HEK293 (cell line): ENCODE measurements around the gene PTPN4.

Source experiments
- CTCF ChIA-PET: fragments of 350-600 bp; formaldehyde crosslinking; extraction: SDS; loops from one replicate; lab custom pipeline; 2021; ENCODE audit warnings: antibody characterized with exemption; lab: Yijun Ruan, JAX
- POLR2A ChIA-PET: fragments of 300-600 bp; formaldehyde crosslinking; extraction: SDS; loops from one replicate; lab custom pipeline; 2020; ENCODE audit warnings: antibody characterized with exemption, inconsistent platforms; lab: Yijun Ruan, JAX
- H3K27ac ChIP-seq: fragments of 200-500 bp; sonication (Bioruptor generic); 2 replicates; pipeline ENCODE4 v1.5.1; 2014; ENCODE audit warnings: low read depth, low read length, control low read depth, inconsistent platforms; ENCODE audit errors: extremely low read depth
- H3K36me3 ChIP-seq, 2 experiments: fragments of 200-500 bp in 1 of 2; sonication (Bioruptor generic) in 1 of 2; 1 replicate in 1 of 2; 2 replicates in 1 of 2; pipeline ENCODE4 v1.5.1; 2014 to 2017; ENCODE audit warnings: inconsistent platforms in 2 of 2, low read length in 2 of 2; ENCODE audit not compliant: control insufficient read depth in 2 of 2, insufficient read depth in 1 of 2
- H3K4me1 ChIP-seq: fragments of 200-500 bp; sonication (Bioruptor generic); 2 replicates; pipeline ENCODE4 v1.5.1; 2014; ENCODE audit warnings: mild to moderate bottlenecking, low read length, inconsistent platforms; ENCODE audit not compliant: control insufficient read depth, insufficient read depth
- H3K4me3 ChIP-seq: 2 replicates; pipeline ENCODE4 v1.5.1; 2011; ENCODE audit warnings: low read depth, mild to moderate bottlenecking, control low read depth, low read length, moderate library complexity
- H3K9me3 ChIP-seq: fragments of 200-500 bp; sonication (Bioruptor generic); 2 replicates; pipeline ENCODE4 v1.5.1; 2014; ENCODE audit warnings: low read depth, low read length, inconsistent platforms; ENCODE audit not compliant: control insufficient read depth, insufficient read depth
- ZNF174 ChIP-seq: fragments of 450-650 bp; formaldehyde crosslinking; IDR thresholded peaks from 2 replicates; pipeline ENCODE4 v1.5.0; 2017; ENCODE audit warnings: missing biosample characterization, mild to moderate bottlenecking, missing genetic modification characterization
- ZNF239 ChIP-seq: fragments of 450-650 bp; formaldehyde crosslinking; IDR thresholded peaks from 2 replicates; pipeline ENCODE4 v1.5.1; 2016; ENCODE audit warnings: missing biosample characterization, missing genetic modification characterization
- ZNF266 ChIP-seq: fragments of 450-650 bp; formaldehyde crosslinking; IDR thresholded peaks from 2 replicates; pipeline ENCODE4 v1.5.1; 2016; ENCODE audit warnings: missing biosample characterization, missing genetic modification characterization, low read depth
- ZNF558 ChIP-seq: fragments of 450-650 bp; formaldehyde crosslinking; IDR thresholded peaks from 2 replicates; pipeline ENCODE4 v1.5.1; 2016; ENCODE audit warnings: missing biosample characterization, missing genetic modification characterization
- ZNF600 ChIP-seq: fragments of 450-650 bp; formaldehyde crosslinking; IDR thresholded peaks from 2 replicates; pipeline ENCODE4 v1.5.1; 2016; ENCODE audit warnings: missing biosample characterization, missing genetic modification characterization
- TF ChIP-seq, protein P1 (sequence below): fragments of 450-650 bp; formaldehyde crosslinking; IDR thresholded peaks from 2 replicates; pipeline ENCODE4 v1.5.1; 2017; ENCODE audit warnings: missing biosample characterization, missing genetic modification characterization
- TF ChIP-seq, protein P2 (sequence below): fragments of 450-650 bp; formaldehyde crosslinking; IDR thresholded peaks from 2 replicates; pipeline ENCODE4 v1.5.1; 2017; ENCODE audit warnings: missing biosample characterization, missing genetic modification characterization
- TF ChIP-seq, protein P3 (sequence below): fragments of 450-650 bp; formaldehyde crosslinking; IDR thresholded peaks from 2 replicates; pipeline ENCODE4 v1.5.1; 2016; ENCODE audit warnings: missing biosample characterization, missing genetic modification characterization
- TF ChIP-seq, protein P4 (sequence below): fragments of 450-650 bp; formaldehyde crosslinking; IDR thresholded peaks from 2 replicates; pipeline ENCODE4 v1.5.1; 2017; ENCODE audit warnings: missing biosample characterization, missing genetic modification characterization
- TF ChIP-seq, protein P5 (sequence below): fragments of 450-650 bp; IDR thresholded peaks from 2 replicates; pipeline ENCODE4 v1.5.1; 2018; ENCODE audit warnings: missing biosample characterization, missing genetic modification characterization

Gene PTPN4

DNA sequence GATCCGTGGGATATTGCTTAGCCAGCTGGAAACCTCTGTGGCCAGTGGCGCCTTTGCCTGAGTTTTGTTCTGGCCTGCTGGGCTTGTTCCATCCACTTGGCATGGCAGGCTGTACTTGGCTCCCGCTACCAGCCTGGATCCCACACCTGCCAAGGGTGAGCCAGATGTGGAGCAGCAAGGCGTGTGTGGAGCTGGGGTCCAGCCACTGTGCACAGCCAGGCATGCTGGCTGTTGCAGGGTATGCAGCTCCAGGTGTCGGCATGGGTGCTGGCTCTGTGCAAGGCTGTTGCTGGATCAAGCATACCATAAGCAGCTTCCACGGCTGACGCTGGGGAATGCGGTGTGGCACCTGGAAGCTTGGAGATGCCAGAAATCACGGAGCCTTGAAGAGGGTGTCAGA, 34.5 kb downstream of the PTPN4 start:
- Histone ChIP-seq H3K4me1 (no peaks in the 10 kb centered on the region), H3K27ac (no peak overlapping the region), H3K4me3 (no peak overlapping the region), H3K36me3 (peaks cover 0 to 6% of the 10 kb centered on the region in 2 experiments; a peak in 1 of 3 replicates), H3K9me3 (no peaks in the 10 kb centered on the region)
- POLR2A ChIA-PET: no interaction called here
- TF ChIP-seq, protein P1, sequence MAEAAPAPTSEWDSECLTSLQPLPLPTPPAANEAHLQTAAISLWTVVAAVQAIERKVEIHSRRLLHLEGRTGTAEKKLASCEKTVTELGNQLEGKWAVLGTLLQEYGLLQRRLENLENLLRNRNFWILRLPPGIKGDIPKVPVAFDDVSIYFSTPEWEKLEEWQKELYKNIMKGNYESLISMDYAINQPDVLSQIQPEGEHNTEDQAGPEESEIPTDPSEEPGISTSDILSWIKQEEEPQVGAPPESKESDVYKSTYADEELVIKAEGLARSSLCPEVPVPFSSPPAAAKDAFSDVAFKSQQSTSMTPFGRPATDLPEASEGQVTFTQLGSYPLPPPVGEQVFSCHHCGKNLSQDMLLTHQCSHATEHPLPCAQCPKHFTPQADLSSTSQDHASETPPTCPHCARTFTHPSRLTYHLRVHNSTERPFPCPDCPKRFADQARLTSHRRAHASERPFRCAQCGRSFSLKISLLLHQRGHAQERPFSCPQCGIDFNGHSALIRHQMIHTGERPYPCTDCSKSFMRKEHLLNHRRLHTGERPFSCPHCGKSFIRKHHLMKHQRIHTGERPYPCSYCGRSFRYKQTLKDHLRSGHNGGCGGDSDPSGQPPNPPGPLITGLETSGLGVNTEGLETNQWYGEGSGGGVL (tag by site-specific recombination): no peak
- TF ChIP-seq ZNF558 (tag by site-specific recombination) (0 out of 2 replicates have a peak, but pooled peaks have one; percentile 23), ZNF174 (tag by site-specific recombination) (no peak), ZNF266 (tag by site-specific recombination) (no peak)
- TF ChIP-seq, protein P2, sequence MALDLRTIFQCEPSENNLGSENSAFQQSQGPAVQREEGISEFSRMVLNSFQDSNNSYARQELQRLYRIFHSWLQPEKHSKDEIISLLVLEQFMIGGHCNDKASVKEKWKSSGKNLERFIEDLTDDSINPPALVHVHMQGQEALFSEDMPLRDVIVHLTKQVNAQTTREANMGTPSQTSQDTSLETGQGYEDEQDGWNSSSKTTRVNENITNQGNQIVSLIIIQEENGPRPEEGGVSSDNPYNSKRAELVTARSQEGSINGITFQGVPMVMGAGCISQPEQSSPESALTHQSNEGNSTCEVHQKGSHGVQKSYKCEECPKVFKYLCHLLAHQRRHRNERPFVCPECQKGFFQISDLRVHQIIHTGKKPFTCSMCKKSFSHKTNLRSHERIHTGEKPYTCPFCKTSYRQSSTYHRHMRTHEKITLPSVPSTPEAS (tag by site-specific recombination): no peak
- TF ChIP-seq, protein P3, sequence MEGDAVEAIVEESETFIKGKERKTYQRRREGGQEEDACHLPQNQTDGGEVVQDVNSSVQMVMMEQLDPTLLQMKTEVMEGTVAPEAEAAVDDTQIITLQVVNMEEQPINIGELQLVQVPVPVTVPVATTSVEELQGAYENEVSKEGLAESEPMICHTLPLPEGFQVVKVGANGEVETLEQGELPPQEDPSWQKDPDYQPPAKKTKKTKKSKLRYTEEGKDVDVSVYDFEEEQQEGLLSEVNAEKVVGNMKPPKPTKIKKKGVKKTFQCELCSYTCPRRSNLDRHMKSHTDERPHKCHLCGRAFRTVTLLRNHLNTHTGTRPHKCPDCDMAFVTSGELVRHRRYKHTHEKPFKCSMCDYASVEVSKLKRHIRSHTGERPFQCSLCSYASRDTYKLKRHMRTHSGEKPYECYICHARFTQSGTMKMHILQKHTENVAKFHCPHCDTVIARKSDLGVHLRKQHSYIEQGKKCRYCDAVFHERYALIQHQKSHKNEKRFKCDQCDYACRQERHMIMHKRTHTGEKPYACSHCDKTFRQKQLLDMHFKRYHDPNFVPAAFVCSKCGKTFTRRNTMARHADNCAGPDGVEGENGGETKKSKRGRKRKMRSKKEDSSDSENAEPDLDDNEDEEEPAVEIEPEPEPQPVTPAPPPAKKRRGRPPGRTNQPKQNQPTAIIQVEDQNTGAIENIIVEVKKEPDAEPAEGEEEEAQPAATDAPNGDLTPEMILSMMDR (tag by site-specific recombination): no peak
- CTCF ChIA-PET: no interaction called here

DNA sequence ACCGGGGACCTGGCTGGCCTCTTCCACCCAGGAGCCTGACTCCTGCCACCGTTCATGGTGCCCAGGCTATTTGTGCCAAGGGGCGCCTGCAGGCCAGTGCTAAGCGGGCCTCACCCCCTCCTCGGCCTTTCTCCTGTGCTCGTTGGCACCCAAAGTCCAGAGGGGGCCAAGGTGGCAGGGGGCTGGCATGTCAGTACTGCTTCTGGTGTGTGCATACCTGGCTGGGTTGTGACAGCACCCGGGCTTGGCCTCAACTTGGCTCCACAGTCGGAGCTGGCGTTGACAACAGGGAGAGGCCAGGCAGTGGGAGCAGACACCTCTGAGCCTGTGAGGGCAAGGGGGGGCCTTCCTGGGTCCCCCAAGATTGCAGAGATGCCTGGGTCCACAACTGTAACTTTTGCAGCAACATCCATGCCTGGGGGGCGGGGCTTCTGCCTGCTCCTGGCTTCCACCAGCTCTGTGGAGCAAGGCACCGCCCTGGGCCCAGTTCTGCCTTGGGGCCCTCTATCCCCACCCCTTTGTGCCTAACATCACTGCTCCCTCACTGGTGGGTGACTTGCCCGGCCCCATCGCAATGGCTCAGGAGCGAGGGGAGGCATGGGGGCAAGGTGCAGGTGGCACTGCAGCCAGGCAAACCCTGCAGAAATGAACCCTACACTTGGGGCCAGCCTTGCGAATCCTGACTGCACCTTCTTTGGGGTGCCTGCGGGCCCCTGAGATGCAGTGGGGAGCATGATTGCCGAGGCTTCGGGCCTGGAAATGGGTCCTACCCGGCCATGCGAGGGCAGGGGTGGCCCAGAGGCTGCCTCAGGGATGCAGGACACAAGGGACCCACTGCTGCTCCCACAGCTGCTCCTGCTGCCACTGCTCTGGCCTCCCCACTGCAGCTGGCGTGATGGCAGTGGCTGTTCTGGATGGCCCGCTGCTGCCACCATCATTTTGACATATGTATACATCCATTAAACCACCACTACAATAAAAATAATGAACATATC, 35.9 kb downstream of the PTPN4 start:
- ChIA-PET CTCF (no interaction called here), POLR2A (no interaction called here)
- Histone ChIP-seq H3K27ac (no peak overlapping the region), H3K4me3 (no peak overlapping the region), H3K9me3 (no peaks in the 10 kb centered on the region), H3K36me3 (peaks cover 0 to 6% of the 10 kb centered on the region in 2 experiments; a peak in 1 of 3 replicates), H3K4me1 (no peaks in the 10 kb centered on the region)
- TF ChIP-seq, protein P4, sequence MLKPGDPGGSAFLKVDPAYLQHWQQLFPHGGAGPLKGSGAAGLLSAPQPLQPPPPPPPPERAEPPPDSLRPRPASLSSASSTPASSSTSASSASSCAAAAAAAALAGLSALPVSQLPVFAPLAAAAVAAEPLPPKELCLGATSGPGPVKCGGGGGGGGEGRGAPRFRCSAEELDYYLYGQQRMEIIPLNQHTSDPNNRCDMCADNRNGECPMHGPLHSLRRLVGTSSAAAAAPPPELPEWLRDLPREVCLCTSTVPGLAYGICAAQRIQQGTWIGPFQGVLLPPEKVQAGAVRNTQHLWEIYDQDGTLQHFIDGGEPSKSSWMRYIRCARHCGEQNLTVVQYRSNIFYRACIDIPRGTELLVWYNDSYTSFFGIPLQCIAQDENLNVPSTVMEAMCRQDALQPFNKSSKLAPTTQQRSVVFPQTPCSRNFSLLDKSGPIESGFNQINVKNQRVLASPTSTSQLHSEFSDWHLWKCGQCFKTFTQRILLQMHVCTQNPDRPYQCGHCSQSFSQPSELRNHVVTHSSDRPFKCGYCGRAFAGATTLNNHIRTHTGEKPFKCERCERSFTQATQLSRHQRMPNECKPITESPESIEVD: no peak
- 0 out of 2 replicates have a peak, but pooled peaks have one; percentile 13 for TF ChIP-seq ZNF600

DNA sequence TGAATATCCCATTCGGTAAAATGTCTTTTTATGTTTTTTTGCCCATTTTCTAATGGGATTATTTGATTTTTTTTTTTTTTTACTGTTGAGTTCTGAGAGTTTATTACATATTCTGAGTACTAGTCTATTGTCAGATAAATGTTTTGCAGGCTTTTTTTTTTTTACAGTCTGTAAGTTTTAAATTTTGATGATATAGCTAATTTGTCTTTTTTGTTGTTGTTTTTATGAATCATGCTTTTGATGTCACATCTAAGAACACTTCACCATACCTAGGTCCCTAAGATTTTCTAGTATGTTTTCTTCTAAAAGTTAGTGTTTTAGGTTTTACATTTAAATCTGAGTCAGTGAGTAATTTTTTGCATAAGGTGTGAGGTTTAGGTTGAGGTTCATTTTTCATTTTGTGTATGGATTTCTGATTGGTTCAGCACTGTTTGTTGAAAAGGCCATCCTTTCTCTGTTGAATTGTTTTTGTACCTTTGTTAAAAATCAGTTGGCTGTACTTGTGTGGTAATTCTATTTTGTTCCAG, 40.7 kb downstream of the PTPN4 start:
- Histone ChIP-seq H3K9me3 (no peaks in the 10 kb centered on the region), H3K4me1 (no peaks in the 10 kb centered on the region), H3K36me3 (no peaks in the 10 kb centered on the region; a peak in 1 of 3 replicates), H3K4me3 (no peak overlapping the region), H3K27ac (no peak overlapping the region)
- POLR2A ChIA-PET: no interaction called here
- no peak for TF ChIP-seq ZNF239 (tag by site-specific recombination)
- TF ChIP-seq, protein P5, sequence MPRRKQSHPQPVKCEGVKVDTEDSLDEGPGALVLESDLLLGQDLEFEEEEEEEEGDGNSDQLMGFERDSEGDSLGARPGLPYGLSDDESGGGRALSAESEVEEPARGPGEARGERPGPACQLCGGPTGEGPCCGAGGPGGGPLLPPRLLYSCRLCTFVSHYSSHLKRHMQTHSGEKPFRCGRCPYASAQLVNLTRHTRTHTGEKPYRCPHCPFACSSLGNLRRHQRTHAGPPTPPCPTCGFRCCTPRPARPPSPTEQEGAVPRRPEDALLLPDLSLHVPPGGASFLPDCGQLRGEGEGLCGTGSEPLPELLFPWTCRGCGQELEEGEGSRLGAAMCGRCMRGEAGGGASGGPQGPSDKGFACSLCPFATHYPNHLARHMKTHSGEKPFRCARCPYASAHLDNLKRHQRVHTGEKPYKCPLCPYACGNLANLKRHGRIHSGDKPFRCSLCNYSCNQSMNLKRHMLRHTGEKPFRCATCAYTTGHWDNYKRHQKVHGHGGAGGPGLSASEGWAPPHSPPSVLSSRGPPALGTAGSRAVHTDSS (tag by site-specific recombination): no peak
- CTCF ChIA-PET: interaction anchor here (0.8 kb wide), 1 partner anchor 30 kb away, joined by 3 read pairs; no protein-coding TSS in a partner anchor
